Neural cell (in vitro differentiated cells): ENCODE data around the gene FGGY.

Experiments
- POLR2AphosphoS5 ChIP-seq: IDR thresholded peaks from 2 replicates; pipeline ENCODE4 v1.6.1; 2012
- TF ChIP-seq, protein P1 (sequence below): fragments of 450-650 bp; IDR thresholded peaks from 2 replicates; pipeline ENCODE4 v1.5.1; 2014; ENCODE audit warnings: antibody characterized with exemption, mild to moderate bottlenecking, moderate library complexity; ENCODE audit not compliant: poor library complexity, severe bottlenecking

DNA sequence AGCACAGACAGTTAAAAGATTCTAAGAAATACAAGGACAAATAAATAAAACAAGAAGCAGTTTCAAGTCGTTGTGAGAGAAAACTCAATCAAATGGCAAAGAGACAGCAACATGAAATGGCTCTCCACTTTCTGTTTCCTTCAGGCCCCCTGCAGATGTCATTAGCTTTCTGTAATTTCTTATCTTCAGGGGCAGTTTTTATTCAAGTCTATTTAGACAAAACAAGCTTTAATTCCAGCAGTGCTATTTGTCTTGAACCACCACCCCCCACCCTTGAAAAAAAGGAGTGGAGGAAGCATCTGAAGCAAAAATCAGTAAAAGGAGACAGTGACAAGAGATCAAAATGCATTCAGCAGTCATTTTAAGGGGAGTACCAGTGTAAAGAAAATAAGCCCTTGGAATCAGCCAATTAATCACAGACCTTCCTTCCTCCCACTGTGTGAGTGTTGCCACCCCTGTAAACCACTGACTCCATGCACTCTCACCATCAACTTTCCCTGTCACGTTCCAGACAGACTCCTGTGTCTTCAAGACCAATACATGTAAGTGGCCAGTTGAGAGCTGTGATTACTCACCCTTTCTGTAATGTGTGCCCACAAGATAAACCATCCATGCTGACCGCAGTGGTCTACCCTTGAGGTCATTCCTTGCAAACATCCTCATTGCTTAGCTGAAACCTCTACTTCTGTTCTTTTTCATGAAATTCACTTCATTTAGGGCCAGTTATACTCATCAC, 381.8 kb downstream of the FGGY start:
- TF ChIP-seq, protein P1, sequence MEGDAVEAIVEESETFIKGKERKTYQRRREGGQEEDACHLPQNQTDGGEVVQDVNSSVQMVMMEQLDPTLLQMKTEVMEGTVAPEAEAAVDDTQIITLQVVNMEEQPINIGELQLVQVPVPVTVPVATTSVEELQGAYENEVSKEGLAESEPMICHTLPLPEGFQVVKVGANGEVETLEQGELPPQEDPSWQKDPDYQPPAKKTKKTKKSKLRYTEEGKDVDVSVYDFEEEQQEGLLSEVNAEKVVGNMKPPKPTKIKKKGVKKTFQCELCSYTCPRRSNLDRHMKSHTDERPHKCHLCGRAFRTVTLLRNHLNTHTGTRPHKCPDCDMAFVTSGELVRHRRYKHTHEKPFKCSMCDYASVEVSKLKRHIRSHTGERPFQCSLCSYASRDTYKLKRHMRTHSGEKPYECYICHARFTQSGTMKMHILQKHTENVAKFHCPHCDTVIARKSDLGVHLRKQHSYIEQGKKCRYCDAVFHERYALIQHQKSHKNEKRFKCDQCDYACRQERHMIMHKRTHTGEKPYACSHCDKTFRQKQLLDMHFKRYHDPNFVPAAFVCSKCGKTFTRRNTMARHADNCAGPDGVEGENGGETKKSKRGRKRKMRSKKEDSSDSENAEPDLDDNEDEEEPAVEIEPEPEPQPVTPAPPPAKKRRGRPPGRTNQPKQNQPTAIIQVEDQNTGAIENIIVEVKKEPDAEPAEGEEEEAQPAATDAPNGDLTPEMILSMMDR, result no peak
- TF ChIP-seq POLR2AphosphoS5, result peak; percentile 73
